Measurements from ENCODE around the gene SETDB2.

DNA sequence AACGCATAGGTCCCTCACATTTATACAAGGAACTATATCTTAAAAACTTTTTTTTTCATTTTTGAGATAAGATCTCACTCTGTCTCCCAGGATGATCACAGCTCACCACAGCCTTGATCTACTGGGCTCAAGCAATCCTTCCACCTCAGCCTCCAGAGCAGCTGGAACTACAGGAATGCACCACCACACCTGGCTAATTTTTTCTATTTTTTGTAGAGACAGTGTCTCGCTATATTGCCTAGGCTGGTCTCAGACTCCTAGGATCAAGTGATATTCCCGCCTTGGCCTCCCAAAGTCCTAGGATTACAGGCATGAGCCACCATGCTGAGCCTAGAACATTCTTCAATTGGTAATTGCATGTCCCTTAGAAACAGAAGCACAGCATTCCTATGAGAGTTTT is 99.6 kb downstream of the SETDB2 start:
- TF ChIP-seq, protein P1, sequence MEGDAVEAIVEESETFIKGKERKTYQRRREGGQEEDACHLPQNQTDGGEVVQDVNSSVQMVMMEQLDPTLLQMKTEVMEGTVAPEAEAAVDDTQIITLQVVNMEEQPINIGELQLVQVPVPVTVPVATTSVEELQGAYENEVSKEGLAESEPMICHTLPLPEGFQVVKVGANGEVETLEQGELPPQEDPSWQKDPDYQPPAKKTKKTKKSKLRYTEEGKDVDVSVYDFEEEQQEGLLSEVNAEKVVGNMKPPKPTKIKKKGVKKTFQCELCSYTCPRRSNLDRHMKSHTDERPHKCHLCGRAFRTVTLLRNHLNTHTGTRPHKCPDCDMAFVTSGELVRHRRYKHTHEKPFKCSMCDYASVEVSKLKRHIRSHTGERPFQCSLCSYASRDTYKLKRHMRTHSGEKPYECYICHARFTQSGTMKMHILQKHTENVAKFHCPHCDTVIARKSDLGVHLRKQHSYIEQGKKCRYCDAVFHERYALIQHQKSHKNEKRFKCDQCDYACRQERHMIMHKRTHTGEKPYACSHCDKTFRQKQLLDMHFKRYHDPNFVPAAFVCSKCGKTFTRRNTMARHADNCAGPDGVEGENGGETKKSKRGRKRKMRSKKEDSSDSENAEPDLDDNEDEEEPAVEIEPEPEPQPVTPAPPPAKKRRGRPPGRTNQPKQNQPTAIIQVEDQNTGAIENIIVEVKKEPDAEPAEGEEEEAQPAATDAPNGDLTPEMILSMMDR (IDR thresholded peaks at IDR 0.05), result no peak
- TF ChIP-seq POLR2A (IDR thresholded peaks at IDR 0.05), result no peak
- TF ChIP-seq EP300 (IDR thresholded peaks at IDR 0.05), result no peak
